Hindlimb muscle (tissue), 1 donor: ENCODE results near the gene MAP2K5. TPM values are rescaled to one million over a fixed set of nuclear protein-coding genes. Genes with fewer than 3 reads are reported as not detected.
A peak's percentile ranks its signal among the peaks of the same experiment; 100 is the strongest.

Source experiments
- DNase-seq: peaks from one replicate; pipeline ENCODE4 v3.0.0-alpha.2; 2013
- polyA plus RNA-seq: library from polyadenylated mRNA; unstranded; fragments of 120-200 nt; gene quantifications from one replicate; pipeline ENCODE4 v1.2.1, GENCODE V29; 2013; ENCODE audit not compliant: insufficient read length

MAP2K5 gene
- polyA plus RNA-seq, 1 donor, result 21.1 TPM

- peak; percentile 31 for DNase-seq
These were observed 20.5 kb upstream of the MAP2K5 start for GRCh38 chr15:67521783-67522568.

DNA sequence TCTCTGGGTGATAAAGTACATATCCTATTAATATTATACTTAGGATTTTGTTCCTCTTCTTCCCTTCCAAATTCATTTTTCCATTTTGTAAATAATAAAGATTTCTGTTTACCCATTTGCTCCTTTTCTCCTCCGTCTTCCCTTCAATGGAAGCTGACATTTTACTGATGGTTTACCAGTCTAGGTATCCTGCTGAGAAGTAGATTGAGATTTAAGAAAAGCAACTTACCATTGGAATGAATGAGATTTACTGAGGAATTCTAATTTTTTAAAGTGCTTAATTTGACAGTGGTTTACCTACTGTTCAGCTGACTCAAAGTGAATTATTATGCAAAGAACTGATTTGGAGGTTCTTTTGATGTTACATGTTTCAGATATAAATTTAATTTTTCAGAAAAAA lies 19.2 kb upstream of the MAP2K5 start:
- DNase-seq, result no peak

- no peak for DNase-seq
These were observed 18.3 kb upstream of the MAP2K5 start for GRCh38 chr15:67524235-67524634.

- DNase-seq, result no peak
These were observed 14.0 kb upstream of the MAP2K5 start for GRCh38 chr15:67528513-67528912.

DNA sequence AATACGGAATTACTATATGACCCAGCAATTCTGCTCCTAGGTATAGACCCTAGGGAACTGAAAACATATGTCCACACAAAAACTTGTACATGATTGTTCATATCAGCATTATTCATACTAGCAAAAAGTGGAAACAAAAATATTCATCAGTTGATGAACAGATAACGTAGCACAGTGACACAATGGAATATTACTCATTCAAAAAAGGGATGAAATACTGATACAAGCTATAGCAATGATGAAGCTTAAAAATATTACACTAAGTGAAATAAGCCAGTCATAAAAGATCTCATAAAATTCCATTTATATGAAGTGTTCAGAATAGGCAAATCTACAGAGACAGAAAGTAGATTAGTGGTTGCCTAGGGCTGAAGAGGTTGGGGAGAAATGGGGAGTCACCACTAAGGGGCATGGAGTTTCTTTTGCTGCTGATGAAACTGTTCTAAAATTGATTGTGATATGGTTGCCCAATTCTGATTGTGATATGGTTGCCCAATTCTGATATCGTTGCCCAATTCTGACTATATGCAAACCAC lies 11.1 kb upstream of the MAP2K5 start:
- DNase-seq, result no peak

DNA sequence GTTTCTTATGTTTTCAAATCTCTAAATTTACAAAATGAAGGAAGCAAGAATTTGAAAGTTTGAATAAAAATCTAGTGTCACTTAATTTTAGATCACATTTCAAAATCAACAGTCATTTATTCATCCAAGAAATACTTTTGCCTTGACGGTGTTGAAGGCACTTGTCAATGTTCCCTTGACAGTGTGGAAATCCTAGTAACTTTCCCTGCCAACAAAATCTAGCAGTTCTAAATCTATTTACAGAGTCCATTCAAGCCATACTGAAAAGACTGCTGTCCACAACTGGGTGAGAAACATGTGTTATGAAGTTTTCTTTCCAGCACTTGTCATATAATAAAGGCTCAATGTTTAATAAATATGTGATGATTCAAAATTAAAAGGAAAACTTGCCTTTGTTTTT lies 8.6 kb upstream of the MAP2K5 start:
- DNase-seq, result no peak

- DNase-seq, result no peak
These were observed 8.1 kb upstream of the MAP2K5 start for GRCh38 chr15:67534360-67534759.

DNA sequence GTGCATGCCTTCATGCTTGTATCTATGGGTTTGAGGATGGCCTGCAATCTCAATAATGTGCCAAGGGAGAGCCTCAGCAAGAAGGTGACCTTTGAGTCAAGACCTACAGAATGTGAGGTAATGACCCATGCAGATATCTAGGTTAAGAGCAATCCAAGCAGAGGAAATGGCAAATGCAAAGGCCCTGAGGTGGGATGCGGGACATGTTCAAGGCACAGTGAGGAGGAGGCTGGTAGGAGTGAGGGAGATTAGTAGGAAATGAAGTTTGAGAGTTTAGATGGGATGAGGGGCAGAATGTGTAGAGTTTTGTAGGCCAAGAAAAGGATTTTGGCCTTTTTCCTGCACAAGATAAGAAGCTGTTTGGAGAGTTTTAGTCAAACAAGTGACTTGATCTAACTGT lies 4.7 kb upstream of the MAP2K5 start:
- no peak for DNase-seq

DNA sequence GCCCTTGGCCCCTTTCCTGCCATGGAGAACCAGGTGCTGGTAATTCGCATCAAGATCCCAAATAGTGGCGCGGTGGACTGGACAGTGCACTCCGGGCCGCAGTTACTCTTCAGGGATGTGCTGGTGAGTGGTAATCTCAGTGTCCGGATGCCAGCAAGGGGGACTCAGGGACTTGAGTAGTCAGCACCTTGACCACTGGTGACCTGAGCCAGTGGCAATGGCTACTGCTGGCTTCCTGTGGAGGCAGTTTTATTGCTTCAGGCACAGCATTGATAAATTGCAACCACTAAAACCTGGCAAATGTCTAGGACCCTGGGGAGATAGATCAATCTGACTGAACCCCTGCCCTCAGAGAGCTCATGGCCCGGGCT lies 830 bp downstream of the MAP2K5 start:
- DNase-seq, result peak; percentile 4

DNA sequence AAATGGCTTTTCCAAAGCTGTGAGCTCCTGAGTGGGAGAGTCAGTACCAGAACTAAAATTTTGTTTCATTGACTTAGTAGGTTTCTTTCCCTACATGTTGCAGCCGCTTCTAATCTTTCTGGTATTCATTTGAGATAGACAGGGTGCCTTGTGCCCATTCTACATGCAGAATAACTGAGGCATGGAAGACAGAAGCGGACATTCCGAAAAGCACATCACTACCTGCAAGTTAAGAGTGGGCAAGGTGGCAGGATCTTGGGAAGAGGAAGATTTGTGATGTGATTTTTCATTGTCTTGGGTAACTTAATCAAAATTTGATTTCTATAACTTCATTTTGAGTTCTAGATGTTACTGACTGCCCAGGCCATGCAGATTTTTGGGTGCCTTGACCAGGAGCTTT lies 2.0 kb downstream of the MAP2K5 start:
- no peak for DNase-seq

DNA sequence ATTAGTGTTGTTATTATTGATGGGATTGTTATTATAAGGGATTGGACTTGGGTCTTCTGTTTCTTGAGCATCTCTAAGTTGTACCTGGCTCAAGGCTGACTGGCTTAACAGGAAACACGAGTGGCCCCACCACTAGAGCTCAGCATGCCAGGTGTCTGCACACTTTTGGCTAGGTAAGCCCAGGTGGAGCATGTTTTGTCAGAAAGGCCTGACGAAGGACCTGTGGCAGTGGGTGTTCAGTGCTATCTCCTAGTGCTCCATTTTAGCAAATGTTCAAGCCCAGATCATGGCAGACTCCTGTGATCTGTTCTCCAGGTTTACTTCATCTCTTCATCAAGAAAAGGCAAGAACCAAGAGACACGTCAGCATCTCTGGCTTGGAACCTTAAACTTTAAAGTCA lies 3.4 kb downstream of the MAP2K5 start:
- no peak for DNase-seq

- DNase-seq, result no peak
These were observed 4.6 kb downstream of the MAP2K5 start for GRCh38 chr15:67547064-67547463.

GRCh38 chr15:67547836-67548235 lies 5.3 kb downstream of the MAP2K5 start:
- no peak for DNase-seq

DNA sequence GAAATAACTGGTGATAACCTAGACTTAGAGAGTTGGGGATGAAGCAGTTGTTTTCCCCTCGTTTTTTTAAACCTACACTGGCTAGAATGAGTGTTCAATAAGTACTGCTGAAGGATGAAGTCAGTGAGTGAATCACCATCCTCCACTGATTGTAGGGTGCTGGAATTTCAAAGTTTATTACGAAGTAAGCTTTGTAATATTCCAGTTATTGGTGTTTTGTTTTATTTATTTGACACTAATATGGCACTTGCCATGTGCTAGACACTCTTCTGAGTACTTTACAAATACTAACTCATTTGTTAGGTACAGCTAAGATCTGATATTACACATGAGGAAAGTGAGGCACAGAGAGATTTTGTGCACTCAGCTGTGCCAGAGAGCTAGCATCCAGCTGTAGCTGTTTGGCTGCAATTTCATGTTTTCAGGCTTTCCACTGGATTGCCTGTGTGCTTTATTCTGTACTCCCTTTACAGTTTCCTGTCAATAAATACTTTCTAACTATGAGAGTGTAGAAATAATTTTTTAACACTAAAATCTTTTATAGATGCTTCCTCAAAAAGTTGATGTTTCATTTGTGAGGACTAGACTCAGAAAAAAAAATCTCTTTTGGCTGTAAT lies 5.8 kb downstream of the MAP2K5 start:
- DNase-seq, result peak; percentile 49

DNA sequence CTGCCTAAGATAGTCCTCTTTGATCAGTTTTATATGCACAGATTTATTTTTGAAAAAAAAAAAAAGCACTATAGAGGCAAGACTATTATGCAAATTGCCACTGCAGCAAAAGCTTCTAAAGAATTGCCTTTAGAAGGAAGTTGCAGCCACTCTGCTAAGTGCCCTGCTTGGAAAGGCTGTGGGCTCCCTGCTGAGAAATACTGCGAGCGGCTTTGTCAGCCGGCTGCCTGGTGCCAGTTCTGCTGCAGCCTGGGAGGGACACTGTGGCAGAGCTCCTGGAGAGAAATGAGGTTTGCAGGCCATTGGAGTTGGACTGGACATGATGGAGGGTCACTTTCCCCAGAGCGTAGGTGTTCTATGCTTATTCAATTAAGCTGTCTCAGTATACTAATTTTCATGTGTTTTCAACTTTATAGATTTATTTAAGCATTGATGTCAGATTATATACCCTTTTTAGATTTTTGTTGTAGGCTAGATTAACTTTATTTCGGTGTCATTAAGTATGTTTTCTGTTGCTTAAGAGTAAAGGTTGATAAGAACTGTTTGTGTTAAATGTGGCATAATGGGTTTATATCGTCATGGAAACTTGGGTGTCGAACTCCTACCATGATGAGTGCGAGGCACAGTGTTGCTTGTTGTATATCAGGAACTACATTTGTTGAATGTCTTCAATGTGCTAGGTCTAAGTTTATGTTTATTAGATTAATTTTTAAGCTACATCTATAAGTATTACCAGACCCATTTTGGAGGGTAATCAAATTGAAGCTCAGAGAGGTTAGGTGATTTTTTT lies 6.6 kb downstream of the MAP2K5 start:
- peak; percentile 15 for DNase-seq

- no peak for DNase-seq
These were observed 7.2 kb downstream of the MAP2K5 start for GRCh38 chr15:67549736-67550135.

DNA sequence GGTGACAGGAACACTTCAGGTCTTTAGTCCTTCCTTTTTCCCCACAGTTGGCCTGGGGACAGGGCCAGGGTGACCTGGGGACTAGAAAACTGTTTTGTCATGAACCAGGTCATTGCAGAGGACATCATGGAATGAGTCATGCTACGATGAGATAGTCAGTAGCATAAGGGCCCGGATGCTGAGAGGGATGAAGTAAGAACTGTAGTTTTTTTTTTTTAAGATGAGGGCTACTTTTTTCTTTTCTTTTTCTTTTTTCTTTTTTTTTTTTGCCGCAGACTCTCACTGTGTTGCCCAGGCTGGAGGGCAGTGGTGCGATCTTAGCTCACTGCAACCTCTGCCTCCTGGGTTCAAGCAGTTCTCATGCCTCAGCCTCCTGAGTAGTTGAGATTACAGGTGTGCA lies 8.0 kb downstream of the MAP2K5 start:
- no peak for DNase-seq

DNA sequence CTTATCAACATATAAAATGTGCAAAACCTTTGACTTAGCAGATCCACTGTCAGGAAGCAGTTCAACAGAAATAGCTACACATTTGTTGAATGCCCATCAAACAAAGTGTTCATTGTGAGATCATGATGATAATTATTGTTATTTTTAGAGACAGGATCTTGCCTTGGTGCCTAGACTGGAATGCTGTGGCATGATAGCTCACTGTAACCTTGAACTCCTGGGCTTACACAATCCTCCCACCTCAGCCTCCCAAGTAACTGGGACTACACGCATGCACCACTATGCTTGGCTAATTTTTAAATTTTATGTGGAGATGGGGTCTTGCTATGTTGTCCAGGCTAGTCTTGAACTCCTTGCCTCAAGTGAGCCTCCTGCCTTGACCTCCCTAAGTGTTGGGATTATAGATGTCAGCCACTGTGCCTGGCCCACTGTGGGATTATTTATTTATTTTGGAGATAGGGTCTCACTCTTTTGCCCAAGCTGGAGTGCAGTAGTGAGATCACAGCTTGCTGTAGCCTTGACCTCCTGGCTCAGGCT lies 8.8 kb downstream of the MAP2K5 start:
- DNase-seq, result no peak

DNA sequence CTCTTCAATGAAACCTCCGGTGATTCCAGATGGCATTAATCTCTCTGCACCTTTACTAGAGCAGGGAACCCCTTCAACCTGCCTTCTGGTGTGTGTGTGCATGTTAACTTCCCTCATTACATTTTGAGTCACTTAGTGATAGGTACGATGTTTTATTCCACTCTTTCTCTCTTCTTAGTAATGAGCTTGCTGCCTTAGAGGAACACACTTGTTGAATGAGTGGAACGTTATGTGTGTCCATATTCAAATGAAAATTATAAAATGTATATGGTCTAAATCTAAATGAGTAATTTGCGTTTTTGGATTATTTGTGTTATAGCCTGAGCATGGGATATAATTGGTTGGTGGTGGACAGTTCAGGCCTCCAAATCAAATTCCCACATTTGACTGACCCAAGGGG lies 12.1 kb downstream of the MAP2K5 start:
- DNase-seq, result no peak

- no peak for DNase-seq
These were observed 14.6 kb downstream of the MAP2K5 start for GRCh38 chr15:67556976-67557570.

- DNase-seq, result no peak
These were observed 16.0 kb downstream of the MAP2K5 start for GRCh38 chr15:67558502-67558901.

GRCh38 chr15:67559158-67559557 lies 16.7 kb downstream of the MAP2K5 start:
- no peak for DNase-seq

DNA sequence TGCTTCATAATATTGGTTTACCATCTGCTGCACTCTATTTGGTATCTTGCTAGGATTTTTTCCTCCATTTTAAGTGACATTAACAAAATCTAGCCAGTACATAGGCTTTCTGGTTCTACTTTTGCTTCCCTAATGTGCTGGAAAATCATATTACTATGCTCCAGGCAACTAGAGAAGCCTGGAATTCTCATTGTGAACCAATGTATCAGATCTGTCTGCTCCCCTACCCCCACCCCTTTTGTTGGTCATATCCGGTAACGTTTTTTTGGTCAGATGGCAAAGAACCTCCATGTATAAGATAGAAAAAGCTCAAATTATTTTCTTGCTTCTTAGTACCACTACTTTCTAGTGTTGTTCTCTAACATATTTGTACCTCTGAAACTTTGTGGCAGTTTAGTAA lies 17.1 kb downstream of the MAP2K5 start:
- no peak for DNase-seq
